ENCODE measurements around the gene MEST.
"Not testable (repeated sequence)": the region's sequence is repeated elsewhere in the genome, so short reads cannot be mapped to it uniquely, and the experiment has no call there.

MEST gene

GRCh38 chr7:130527752-130528355 lies 36.0 kb downstream of the MEST start:
- not testable (repeated sequence) for DNase-seq

- no peak for DNase-seq
Observed at GRCh38 chr7:130529417-130529816, 37.5 kb downstream of the MEST start.

GRCh38 chr7:130537894-130538293 lies 46.0 kb downstream of the MEST start:
- DNase-seq = not testable (repeated sequence)

GRCh38 chr7:130541287-130541686 lies 49.4 kb downstream of the MEST start:
- DNase-seq = not testable (repeated sequence)

- DNase-seq = not testable (repeated sequence)
Observed at GRCh38 chr7:130542297-130542696, 50.4 kb downstream of the MEST start.

GRCh38 chr7:130543487-130544010 lies 51.7 kb downstream of the MEST start:
- no peak for DNase-seq

- DNase-seq = no peak
Observed at GRCh38 chr7:130544356-130544755, 52.5 kb downstream of the MEST start.

- no peak for DNase-seq
Observed at GRCh38 chr7:130553398-130554029, 61.6 kb downstream of the MEST start.

- no peak for DNase-seq
Observed at GRCh38 chr7:130554481-130554880, 62.6 kb downstream of the MEST start.
